ENCODE data around the gene DHX38.
"Not testable (repeated sequence)": the region's sequence is repeated elsewhere in the genome, so short reads cannot be mapped to it uniquely, and the experiment has no call there.

DHX38 gene

GRCh38 chr16:72093448-72094265, at the start of gene DHX38, which contains the start of gene TXNL4B:
Gene DHX38 (plus strand): TSS chr16:72093847. CDS start chr16:72096158, 2,311 bp downstream.
Gene TXNL4B (minus strand): TSS chr16:72093620. CDS start chr16:72090749, 2,871 bp downstream.
- peak; percentile 91 for DNase-seq

DNA sequence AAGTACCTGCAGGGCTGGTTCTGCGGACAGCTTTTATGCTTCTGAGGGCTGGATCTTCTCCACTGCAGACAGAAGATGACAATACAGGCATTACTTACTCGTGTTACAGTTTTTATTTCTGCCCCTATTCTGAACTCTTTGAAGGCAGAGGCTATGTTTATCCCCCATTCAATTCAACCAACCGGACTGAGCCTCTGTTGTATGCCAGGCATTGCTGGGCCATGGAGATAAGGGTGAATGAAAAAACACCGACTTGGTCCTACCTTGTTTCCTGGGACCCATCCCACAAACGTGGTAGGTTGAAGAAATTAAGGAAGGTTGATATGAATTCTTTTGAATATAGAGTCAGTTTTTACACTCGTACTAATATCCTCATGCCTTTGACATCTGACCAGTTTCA, 49.4 kb upstream of the DHX38 start:
- no peak for DNase-seq

- no peak for DNase-seq
These were observed 48.8 kb upstream of the DHX38 start for GRCh38 chr16:72044825-72045359.

GRCh38 chr16:72049110-72049509, 44.5 kb upstream of the DHX38 start:
- DNase-seq: no peak

DNA sequence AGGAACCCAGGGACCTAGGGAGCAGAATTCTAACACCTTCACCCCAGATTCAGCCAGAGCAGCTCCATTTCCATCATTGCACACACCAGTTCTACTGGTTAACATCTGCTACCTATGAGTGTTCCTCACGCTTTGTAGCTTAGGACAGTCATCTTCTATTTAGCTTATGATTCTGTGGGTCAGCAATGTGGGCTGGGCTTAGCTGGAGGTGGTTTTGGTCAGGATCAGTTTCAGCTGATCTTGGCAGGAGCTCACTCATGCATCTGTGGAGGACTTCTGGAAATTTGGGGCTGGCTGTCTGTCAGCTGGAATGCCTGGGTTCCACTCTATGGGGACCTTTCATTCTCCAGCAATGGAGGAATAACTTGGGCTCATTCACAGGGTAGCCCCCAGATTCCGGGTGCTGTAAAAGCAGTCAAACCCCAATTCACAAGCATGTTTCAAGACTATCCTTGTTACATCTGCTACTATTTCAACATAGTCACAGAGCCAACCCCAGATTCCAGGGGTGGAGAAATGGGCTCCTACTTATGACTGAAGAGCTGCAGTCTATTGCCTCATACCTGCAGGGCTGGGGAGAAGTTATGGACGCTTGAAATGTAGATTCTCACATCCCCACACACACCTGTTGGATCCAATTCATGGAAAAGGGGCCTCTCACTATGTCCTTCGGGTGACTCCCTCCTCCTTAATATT, 42.7 kb upstream of the DHX38 start:
- DNase-seq: no peak

- DNase-seq: no peak
These were observed 41.8 kb upstream of the DHX38 start for GRCh38 chr16:72051818-72052217.

DNA sequence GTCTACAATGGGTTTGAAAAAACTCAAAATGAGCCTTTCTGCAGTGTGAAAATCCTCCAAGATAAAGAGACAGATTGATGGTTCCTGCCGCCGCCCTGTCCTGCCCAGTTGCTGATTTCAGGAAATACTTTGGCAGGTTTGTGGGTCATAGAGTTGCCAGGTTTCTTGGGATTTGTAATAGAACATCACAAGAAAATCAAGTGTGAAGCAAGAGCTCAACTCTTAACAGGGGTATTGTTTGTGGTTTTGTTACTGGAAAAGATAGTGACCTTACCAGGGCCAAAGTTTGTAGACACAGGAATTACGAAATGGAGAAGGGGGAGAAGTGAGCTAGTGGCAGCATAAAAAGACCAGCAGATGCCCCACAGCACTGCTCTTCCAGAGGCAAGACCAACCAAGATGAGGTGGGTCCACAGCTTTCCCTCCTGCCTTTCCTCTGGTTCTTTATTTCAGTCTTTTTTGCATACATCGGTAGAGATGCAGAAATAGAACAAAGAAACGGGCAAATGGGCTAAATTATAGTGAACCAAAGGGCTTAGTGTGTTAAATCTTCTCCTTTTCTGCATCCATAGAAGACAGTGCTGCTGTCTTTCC, 39.3 kb upstream of the DHX38 start, which contains the start of gene HP:
HP (plus strand) TSS at position 252 of the 594 bp plus-strand sequence; CDS start at position 400, 148 bp downstream.
- DNase-seq: not testable (repeated sequence)

DNA sequence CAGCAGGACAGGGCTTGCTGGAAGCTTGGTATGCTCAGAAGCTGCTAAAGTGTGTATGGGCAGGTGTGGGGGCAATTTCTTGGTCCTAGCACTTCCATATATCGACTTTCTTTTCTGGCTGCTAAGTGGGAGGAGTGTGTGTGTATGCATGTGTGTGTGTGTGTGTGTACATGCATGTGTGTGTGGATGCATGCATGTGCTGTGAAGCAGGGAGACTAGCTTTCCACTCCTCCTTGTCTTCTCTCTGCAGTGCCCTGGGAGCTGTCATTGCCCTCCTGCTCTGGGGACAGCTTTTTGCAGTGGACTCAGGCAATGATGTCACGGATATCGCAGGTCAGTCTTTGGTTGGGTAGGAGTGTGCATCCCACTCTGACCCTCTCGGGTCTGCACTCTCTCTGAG, 37.7 kb upstream of the DHX38 start:
- no peak for DNase-seq

DNA sequence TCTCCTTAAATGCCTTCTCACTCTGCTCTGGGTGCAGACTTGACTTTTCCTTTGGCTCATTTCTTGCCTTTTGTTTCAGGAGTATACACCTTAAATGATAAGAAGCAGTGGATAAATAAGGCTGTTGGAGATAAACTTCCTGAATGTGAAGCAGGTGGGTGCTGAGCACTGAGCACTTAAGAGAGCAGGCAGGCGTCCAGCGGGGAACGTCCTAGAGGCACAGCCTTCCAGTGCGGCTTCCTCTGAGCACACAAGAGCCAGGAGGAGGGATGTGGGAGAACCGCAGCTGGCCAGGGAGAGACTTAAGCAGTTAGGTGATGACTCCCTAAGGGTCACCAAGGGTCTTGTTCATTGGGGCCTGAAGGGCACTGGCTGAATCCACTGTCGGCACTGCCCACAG, 36.3 kb upstream of the DHX38 start:
- DNase-seq: not testable (repeated sequence)

- not testable (repeated sequence) for DNase-seq
These were observed 34.6 kb upstream of the DHX38 start for GRCh38 chr16:72059060-72059459.

- no peak for DNase-seq
These were observed 33.2 kb upstream of the DHX38 start for GRCh38 chr16:72060405-72060804.

DNA sequence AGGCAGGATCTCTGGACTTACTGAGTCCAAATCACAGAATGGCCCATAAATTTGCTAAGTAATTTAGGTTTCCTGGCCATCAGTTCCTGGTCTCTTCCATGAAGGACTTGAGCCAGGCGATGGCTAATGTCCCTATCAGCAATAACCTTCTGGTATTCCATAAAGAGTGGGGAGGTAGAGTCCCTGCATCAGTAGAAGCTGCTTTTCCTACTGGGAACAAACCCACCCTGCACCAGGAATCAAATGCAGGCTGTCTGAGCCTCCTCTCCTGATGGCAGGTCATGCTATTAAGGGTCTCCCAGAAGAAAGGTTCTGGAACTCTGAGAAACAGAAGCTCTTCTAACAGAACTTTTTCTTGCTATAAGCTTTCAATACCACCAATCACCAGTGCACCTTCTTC, 32.1 kb upstream of the DHX38 start:
- no peak for DNase-seq

- DNase-seq: no peak
These were observed 29.2 kb upstream of the DHX38 start for GRCh38 chr16:72064361-72064894.

DNA sequence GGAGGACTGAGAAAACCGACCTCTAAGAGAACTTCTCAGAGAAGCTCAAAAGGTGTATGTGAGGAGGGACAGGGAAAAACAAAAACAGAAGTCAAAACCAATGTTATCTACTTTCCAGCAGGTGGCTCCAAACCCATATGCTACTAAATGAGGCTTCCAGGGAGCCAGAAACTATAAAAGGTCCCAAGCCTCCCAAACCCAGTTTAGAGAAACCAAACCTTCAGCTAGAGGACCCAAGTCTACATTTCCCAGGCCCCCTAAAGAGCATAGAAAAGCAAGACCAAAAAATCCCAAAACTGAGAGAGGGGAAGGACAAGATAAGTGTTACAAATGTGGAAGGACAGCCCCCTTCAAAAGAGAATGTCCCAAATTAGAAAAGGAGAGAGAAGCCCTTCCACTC, 26.9 kb upstream of the DHX38 start:
- DNase-seq: no peak

GRCh38 chr16:72068930-72069329, 24.7 kb upstream of the DHX38 start:
- no peak for DNase-seq

DNA sequence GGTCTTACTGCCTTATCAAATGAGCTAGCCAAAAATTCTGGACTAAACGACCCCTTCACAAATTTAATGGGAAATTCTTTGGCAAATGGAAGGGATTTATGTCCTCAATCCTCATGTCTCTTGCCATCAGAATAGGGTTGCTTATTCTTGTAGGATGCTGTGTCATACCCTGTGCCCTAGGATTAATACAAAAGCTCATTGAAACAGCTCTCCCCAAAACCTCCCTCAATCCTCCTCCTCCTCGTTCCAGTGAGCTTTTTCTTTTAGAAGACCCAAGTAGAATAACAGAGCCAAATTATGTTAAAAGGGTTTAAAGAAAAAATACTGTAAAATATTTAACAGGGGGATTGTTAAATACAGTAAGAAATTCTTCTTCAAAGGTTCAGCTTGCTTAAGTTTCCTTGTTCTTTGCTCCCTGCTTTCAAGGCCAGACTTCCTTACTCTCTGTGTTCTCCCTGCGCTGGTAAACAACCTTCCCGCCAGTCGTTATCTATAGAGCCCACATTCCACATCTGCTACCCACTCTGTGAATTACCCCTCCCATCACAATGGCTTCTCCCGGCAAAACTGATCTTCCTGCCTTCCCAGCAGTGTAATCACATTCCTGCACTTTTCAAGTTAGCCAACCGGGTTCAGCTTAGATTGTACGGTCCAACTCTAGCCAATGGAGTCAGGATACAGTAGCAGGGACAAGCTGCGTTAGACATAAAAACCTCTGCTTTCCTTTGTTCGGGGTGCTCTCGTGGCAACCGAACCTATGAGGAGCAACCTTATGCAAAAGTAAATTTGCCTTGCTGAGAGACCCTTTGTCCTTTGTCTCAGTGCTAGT, 20.9 kb upstream of the DHX38 start:
- no peak for DNase-seq

DNA sequence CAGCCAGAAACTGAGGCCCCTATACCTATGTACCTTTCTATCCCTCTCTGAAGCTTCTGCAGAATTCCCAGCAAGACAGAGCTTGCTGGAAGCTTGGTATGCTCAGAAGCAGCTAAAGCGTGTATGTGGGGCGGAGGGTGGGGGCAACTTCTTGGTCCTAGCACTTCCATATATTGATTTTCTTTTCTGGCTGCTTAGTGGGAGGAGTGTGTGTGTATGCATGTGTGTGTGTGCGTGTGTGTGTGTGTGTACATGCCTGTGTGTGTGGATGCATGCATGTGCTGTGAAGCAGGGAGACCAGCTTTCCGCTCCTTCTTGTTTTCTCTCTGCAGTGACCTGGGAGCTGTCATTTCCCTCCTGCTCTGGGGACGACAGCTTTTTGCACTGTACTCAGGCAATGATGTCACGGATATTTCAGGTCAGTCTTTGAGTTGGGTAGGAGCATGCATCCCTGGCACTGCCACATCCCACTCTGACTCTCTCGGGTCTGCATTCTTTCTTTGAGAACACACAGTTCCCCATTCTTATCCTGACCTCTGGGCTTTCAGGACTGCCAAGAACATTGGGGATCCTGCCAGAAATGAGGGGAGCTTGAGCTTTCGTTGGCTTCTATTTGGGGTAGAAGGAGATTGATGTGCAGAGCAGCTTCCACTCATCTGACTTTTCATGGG, 20.0 kb upstream of the DHX38 start:
- DNase-seq: no peak

GRCh38 chr16:72075067-72075466, 18.6 kb upstream of the DHX38 start:
- not testable (repeated sequence) for DNase-seq

GRCh38 chr16:72076991-72077706, 16.5 kb upstream of the DHX38 start:
- not testable (repeated sequence) for DNase-seq

- no peak for DNase-seq
These were observed 9.8 kb upstream of the DHX38 start for GRCh38 chr16:72083778-72084404.

Measured in NCI-H774 (cell line).